GM12878 (cell line): ENCODE measurements around the gene SMG6. TPM values are rescaled to one million over a fixed set of nuclear protein-coding genes. Genes with fewer than 3 reads are reported as not detected.
A peak's percentile ranks its signal among the peaks of the same experiment; 100 is the strongest.

Experiments
- ATF7 ChIP-seq: fragments of 450-650 bp; IDR thresholded peaks from 2 replicates; pipeline ENCODE4 v1.6.1; 2016; ENCODE audit warnings: low read depth, mild to moderate bottlenecking
- BMI1 ChIP-seq: fragments of 450-650 bp; IDR thresholded peaks from 2 replicates; pipeline ENCODE4 v1.6.1; 2016; ENCODE audit warnings: mild to moderate bottlenecking, moderate library complexity, borderline replicate concordance
- CBFB ChIP-seq: IDR thresholded peaks from 2 replicates; pipeline ENCODE4 v1.6.1; 2016; ENCODE audit warnings: antibody characterized with exemption, low read depth
- CEBPB ChIP-seq, 2 experiments: fragments of 150-350 bp in 1 of 2; IDR thresholded peaks; 2 replicates each; pipeline ENCODE4 v1.6.1; 2012 to 2014; ENCODE audit warnings: low read depth in 2 of 2, low read length in 2 of 2, borderline replicate concordance in 1 of 2, inconsistent platforms in 1 of 2
- CHD2 ChIP-seq: IDR thresholded peaks from 2 replicates; pipeline ENCODE4 v1.6.1; 2011; ENCODE audit warnings: low read depth, low read length, improper control_type of control experiment, borderline replicate concordance
- EGR1 ChIP-seq, 2 experiments: IDR thresholded peaks; 1 replicate in 1 of 2; 2 replicates in 1 of 2; pipeline ENCODE4 v1.6.1; 2011 to 2012; ENCODE audit warnings: low read depth in 2 of 2, low read length in 2 of 2, borderline replicate concordance in 1 of 2, mild to moderate bottlenecking in 1 of 2, moderate library complexity in 1 of 2
- FOXK2 ChIP-seq: fragments of 450-650 bp; IDR thresholded peaks from 2 replicates; pipeline ENCODE4 v1.6.1; 2017; ENCODE audit warnings: mild to moderate bottlenecking, moderate library complexity
- HDAC2 ChIP-seq: fragments of 200-600 bp; sonication (generic); IDR thresholded peaks from 2 replicates; pipeline ENCODE4 v1.6.1; 2017
- IKZF1 ChIP-seq: fragments of 450-650 bp; conservative IDR thresholded peaks from 2 replicates; pipeline ENCODE4 v1.6.1; 2017; ENCODE audit warnings: antibody characterized with exemption, mild to moderate bottlenecking
- JUNB ChIP-seq: IDR thresholded peaks from 2 replicates; pipeline ENCODE4 v1.6.1; 2016; ENCODE audit warnings: antibody characterized with exemption, mild to moderate bottlenecking
- KAT2A ChIP-seq: conservative IDR thresholded peaks from 2 replicates; pipeline ENCODE4 v1.6.1; 2011; ENCODE audit warnings: low read depth, low read length; ENCODE audit not compliant: control insufficient read depth
- NFIC ChIP-seq: IDR thresholded peaks from 2 replicates; pipeline ENCODE4 v1.6.1; 2012; ENCODE audit warnings: low read depth, mild to moderate bottlenecking, inconsistent platforms, low read length, moderate library complexity
- NFXL1 ChIP-seq: fragments of 450-650 bp; IDR thresholded peaks from 2 replicates; pipeline ENCODE4 v1.6.1; 2017; ENCODE audit warnings: antibody characterized with exemption, mild to moderate bottlenecking, borderline replicate concordance
- NRF1 ChIP-seq: conservative IDR thresholded peaks from 2 replicates; pipeline ENCODE4 v1.6.1; 2011; ENCODE audit warnings: mild to moderate bottlenecking, low read depth, low read length, improper control_type of control experiment
- RBBP5 ChIP-seq: fragments of 200-600 bp; sonication (generic); conservative IDR thresholded peaks from 2 replicates; pipeline ENCODE4 v1.6.1; 2016
- RCOR1 ChIP-seq: conservative IDR thresholded peaks from 2 replicates; pipeline ENCODE4 v1.6.1; 2012; ENCODE audit warnings: low read depth, low read length, improper control_type of control experiment
- ZNF622 ChIP-seq: fragments of 450-650 bp; IDR thresholded peaks from 2 replicates; pipeline ENCODE4 v1.6.1; 2017; ENCODE audit warnings: mild to moderate bottlenecking, inconsistent platforms
- polyA plus RNA-seq, 11 experiments: library from polyadenylated mRNA; depleted of rRNA in 4 of 11; unstranded in 6 of 11; stranded (reverse) in 5 of 11; fragments of >200 nt; fragmentation: Nextera tagmentation in 4 of 11; fragmentation: Illumina TruSeq in 1 of 11; extraction: Ambion mirVana in 4 of 11; extraction: Trizol in 1 of 11; gene quantifications; 1 replicate in 1 of 11; 2 replicates in 10 of 11; pipeline versions ENCODE4 v1.2.1 to v1.2.3, GENCODE V29; 2011 to 2016; ENCODE audit warnings: inconsistent platforms in 2 of 11, missing spikeins in 2 of 11, low read depth in 1 of 11
- total RNA-seq, 4 experiments: library from RNA; depleted of rRNA in 3 of 4; stranded (reverse); fragments of >200 nt in 3 of 4; fragmentation: Illumina TruSeq in 1 of 4; extraction: Trizol in 1 of 4; gene quantifications; 2 replicates each; pipeline versions ENCODE4 v1.2.1 to v1.2.3, GENCODE V29; 2013 to 2021
- TF ChIP-seq, protein P1 (sequence below): IDR thresholded peaks from 2 replicates; pipeline ENCODE4 v1.6.1; 2011; ENCODE audit warnings: low read depth, low read length, improper control_type of control experiment, borderline replicate concordance
- TF ChIP-seq, protein P2 (sequence below): fragments of 450-650 bp; IDR thresholded peaks from 2 replicates; pipeline ENCODE4 v1.6.1; 2017; ENCODE audit warnings: low read depth, mild to moderate bottlenecking, moderate library complexity
- TF ChIP-seq, protein P3 (sequence below): IDR thresholded peaks from 2 replicates; pipeline ENCODE4 v1.6.1; 2011; ENCODE audit warnings: borderline replicate concordance, low read depth, mild to moderate bottlenecking, moderate library complexity, mixed read lengths, low read length; ENCODE audit not compliant: insufficient read depth; ENCODE audit errors: extremely low read length
- TF ChIP-seq, protein P4 (sequence below): IDR thresholded peaks from 2 replicates; pipeline ENCODE4 v1.6.1; 2012; ENCODE audit warnings: low read depth, low read length, improper control_type of control experiment
- TF ChIP-seq, protein P5 (sequence below): fragments of 450-650 bp; IDR thresholded peaks from 2 replicates; pipeline ENCODE4 v1.6.1; 2017; ENCODE audit warnings: antibody characterized with exemption, mild to moderate bottlenecking, moderate library complexity

SMG6 gene
- total and polyA plus RNA-seq, 10 of the 15 experiments (the other 5 are each of a cell fraction or from before 2014, with no cell fraction given), result 0.58 to 28.7 (median 15.7) TPM

DNA sequence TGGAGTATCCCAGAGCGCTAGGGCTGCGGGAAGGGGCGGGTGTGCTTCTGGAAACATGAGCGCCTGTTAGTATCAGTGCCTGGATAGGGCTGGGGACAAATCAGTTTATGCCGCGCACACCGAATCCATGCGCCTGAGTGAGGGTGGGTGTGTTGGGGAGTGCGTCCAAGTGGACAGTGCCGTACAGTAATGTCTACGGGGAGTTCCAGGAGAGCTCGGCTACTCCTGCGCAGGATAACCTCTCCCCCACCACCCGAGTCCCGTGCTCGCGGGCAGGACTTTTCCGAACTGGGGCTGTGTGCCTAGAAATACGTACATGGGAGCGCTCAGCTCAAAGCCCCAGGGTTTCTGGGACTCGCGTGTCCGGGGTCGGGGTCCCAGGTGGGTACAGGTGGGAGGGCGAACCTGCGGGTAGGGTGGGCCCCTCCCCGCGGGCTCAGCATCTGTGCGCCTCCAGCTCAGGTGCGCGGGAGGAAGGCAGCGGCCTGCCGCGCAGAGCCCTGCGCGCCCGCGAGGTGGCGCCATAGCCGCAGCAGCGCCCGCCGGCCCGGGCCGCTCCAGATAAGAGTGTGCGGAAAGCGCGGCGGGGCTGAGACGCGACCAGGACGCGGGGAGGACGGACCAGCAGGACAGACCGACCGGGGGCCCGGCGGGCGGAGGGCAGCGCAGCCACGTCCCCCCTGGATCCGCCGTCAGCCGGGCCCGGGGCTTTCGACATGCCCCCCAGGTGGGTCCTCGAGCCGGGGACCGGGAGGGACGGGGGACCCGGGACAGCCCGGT is 248.9 kb downstream of the SMG6 start, which contains the start of gene HIC1 (continued):
- TF ChIP-seq, protein P1, sequence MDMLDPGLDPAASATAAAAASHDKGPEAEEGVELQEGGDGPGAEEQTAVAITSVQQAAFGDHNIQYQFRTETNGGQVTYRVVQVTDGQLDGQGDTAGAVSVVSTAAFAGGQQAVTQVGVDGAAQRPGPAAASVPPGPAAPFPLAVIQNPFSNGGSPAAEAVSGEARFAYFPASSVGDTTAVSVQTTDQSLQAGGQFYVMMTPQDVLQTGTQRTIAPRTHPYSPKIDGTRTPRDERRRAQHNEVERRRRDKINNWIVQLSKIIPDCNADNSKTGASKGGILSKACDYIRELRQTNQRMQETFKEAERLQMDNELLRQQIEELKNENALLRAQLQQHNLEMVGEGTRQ, result no peak
- TF ChIP-seq CBFB (no peak), JUNB (no peak), NRF1 (0 out of 2 replicates have a peak, but pooled peaks have one; percentile 17), ZNF622 (no peak), NFIC (no peak), ATF7 (no peak), CEBPB (IDR thresholded peaks at IDR 0.05; ENCODE audit: borderline replicate concordance in 1 of 2, low read depth in 2 of 2, low read length in 2 of 2) (no peak), IKZF1 (peak; percentile 48; the same call in 1 of the 2 replicates), RCOR1 (no peak), FOXK2 (no peak), RBBP5 (no peak), KAT2A (no peak), CHD2 (no peak), EGR1 (IDR thresholded peaks at IDR 0.05; ENCODE audit: borderline replicate concordance in 1 of 2, low read depth in 2 of 2, low read length in 2 of 2) (peak in 1 of 2 experiments; percentile 6; a peak in 2 of 3 replicates), NFXL1 (no peak), HDAC2 (no peak), BMI1 (no peak)
- TF ChIP-seq, protein P2, sequence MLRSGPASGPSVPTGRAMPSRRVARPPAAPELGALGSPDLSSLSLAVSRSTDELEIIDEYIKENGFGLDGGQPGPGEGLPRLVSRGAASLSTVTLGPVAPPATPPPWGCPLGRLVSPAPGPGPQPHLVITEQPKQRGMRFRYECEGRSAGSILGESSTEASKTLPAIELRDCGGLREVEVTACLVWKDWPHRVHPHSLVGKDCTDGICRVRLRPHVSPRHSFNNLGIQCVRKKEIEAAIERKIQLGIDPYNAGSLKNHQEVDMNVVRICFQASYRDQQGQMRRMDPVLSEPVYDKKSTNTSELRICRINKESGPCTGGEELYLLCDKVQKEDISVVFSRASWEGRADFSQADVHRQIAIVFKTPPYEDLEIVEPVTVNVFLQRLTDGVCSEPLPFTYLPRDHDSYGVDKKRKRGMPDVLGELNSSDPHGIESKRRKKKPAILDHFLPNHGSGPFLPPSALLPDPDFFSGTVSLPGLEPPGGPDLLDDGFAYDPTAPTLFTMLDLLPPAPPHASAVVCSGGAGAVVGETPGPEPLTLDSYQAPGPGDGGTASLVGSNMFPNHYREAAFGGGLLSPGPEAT, result 0 out of 2 replicates have a peak, but pooled peaks have one; percentile 58
- TF ChIP-seq, protein P3, sequence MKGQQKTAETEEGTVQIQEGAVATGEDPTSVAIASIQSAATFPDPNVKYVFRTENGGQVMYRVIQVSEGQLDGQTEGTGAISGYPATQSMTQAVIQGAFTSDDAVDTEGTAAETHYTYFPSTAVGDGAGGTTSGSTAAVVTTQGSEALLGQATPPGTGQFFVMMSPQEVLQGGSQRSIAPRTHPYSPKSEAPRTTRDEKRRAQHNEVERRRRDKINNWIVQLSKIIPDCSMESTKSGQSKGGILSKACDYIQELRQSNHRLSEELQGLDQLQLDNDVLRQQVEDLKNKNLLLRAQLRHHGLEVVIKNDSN, result no peak
- TF ChIP-seq, protein P4, sequence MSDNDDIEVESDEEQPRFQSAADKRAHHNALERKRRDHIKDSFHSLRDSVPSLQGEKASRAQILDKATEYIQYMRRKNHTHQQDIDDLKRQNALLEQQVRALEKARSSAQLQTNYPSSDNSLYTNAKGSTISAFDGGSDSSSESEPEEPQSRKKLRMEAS, result peak; percentile 46
- TF ChIP-seq, protein P5, sequence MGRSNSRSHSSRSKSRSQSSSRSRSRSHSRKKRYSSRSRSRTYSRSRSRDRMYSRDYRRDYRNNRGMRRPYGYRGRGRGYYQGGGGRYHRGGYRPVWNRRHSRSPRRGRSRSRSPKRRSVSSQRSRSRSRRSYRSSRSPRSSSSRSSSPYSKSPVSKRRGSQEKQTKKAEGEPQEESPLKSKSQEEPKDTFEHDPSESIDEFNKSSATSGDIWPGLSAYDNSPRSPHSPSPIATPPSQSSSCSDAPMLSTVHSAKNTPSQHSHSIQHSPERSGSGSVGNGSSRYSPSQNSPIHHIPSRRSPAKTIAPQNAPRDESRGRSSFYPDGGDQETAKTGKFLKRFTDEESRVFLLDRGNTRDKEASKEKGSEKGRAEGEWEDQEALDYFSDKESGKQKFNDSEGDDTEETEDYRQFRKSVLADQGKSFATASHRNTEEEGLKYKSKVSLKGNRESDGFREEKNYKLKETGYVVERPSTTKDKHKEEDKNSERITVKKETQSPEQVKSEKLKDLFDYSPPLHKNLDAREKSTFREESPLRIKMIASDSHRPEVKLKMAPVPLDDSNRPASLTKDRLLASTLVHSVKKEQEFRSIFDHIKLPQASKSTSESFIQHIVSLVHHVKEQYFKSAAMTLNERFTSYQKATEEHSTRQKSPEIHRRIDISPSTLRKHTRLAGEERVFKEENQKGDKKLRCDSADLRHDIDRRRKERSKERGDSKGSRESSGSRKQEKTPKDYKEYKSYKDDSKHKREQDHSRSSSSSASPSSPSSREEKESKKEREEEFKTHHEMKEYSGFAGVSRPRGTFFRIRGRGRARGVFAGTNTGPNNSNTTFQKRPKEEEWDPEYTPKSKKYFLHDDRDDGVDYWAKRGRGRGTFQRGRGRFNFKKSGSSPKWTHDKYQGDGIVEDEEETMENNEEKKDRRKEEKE, result no peak
